GM12878 (cell line): ENCODE results near the gene C12orf60. TPM values are rescaled to one million over a fixed set of nuclear protein-coding genes. Genes with fewer than 3 reads are reported as not detected.

Experiments
- ATF7 ChIP-seq: fragments of 450-650 bp; IDR thresholded peaks from 2 replicates; pipeline ENCODE4 v1.6.1; 2016; ENCODE audit warnings: low read depth, mild to moderate bottlenecking
- CHD2 ChIP-seq: IDR thresholded peaks from 2 replicates; pipeline ENCODE4 v1.6.1; 2011; ENCODE audit warnings: low read depth, low read length, improper control_type of control experiment, borderline replicate concordance
- EED ChIP-seq: sonication (generic); IDR thresholded peaks from 2 replicates; pipeline ENCODE4 v1.6.1; 2016; ENCODE audit warnings: antibody characterized with exemption, low read depth
- FOXM1 ChIP-seq: IDR thresholded peaks from 2 replicates; pipeline ENCODE4 v1.6.1; 2012; ENCODE audit warnings: low read depth, mild to moderate bottlenecking, inconsistent platforms, low read length, moderate library complexity
- GATAD2B ChIP-seq: fragments of 450-650 bp; conservative IDR thresholded peaks from 2 replicates; pipeline ENCODE4 v1.6.1; 2017; ENCODE audit warnings: low read depth, mild to moderate bottlenecking, moderate library complexity
- HCFC1 ChIP-seq: fragments of 150-350 bp; IDR thresholded peaks from 2 replicates; pipeline ENCODE4 v1.6.1; 2014; ENCODE audit warnings: low read length
- MEF2A ChIP-seq: IDR thresholded peaks from 2 replicates; pipeline ENCODE4 v1.6.1; 2011; ENCODE audit warnings: low read depth, mild to moderate bottlenecking, low read length, moderate library complexity; ENCODE audit not compliant: insufficient read depth
- MLLT1 ChIP-seq: fragments of 450-650 bp; IDR thresholded peaks from 2 replicates; pipeline ENCODE4 v1.6.1; 2016; ENCODE audit warnings: mild to moderate bottlenecking
- MTA2 ChIP-seq: fragments of 450-650 bp; IDR thresholded peaks from 2 replicates; pipeline ENCODE4 v1.6.1; 2016; ENCODE audit warnings: low read depth, mild to moderate bottlenecking, moderate library complexity
- NFYA ChIP-seq: IDR thresholded peaks from 2 replicates; pipeline ENCODE4 v1.6.1; 2011; ENCODE audit warnings: low read depth, mild to moderate bottlenecking, low read length, improper control_type of control experiment, borderline replicate concordance
- NR2C1 ChIP-seq: fragments of 450-650 bp; IDR thresholded peaks from 2 replicates; pipeline ENCODE4 v1.6.1; 2017; ENCODE audit warnings: antibody characterized with exemption, mild to moderate bottlenecking, moderate library complexity
- PAX5 ChIP-seq: IDR thresholded peaks from 2 replicates; pipeline ENCODE4 v1.6.1; 2011; ENCODE audit warnings: low read depth, low read length, borderline replicate concordance
- PBX3 ChIP-seq: IDR thresholded peaks from 2 replicates; pipeline ENCODE4 v1.6.1; 2011; ENCODE audit warnings: mild to moderate bottlenecking, low read depth, low read length, moderate library complexity; ENCODE audit not compliant: insufficient replicate concordance
- RB1 ChIP-seq: fragments of 450-650 bp; formaldehyde crosslinking; IDR thresholded peaks from 2 replicates; pipeline ENCODE4 v1.6.1; 2017; ENCODE audit warnings: mild to moderate bottlenecking, borderline replicate concordance
- RBBP5 ChIP-seq: fragments of 200-600 bp; sonication (generic); conservative IDR thresholded peaks from 2 replicates; pipeline ENCODE4 v1.6.1; 2016
- RUNX3 ChIP-seq: IDR thresholded peaks from 2 replicates; pipeline ENCODE4 v1.6.1; 2012; ENCODE audit warnings: low read length, inconsistent platforms
- SIX5 ChIP-seq: IDR thresholded peaks from 2 replicates; pipeline ENCODE4 v1.6.1; 2011; ENCODE audit warnings: mild to moderate bottlenecking, low read depth, low read length, moderate library complexity; ENCODE audit not compliant: severe bottlenecking
- TCF7 ChIP-seq: IDR thresholded peaks from 2 replicates; pipeline ENCODE4 v1.6.1; 2014; ENCODE audit warnings: antibody characterized with exemption, borderline replicate concordance
- polyA plus RNA-seq, 11 experiments: library from polyadenylated mRNA; depleted of rRNA in 4 of 11; unstranded in 6 of 11; stranded (reverse) in 5 of 11; fragments of >200 nt; fragmentation: Nextera tagmentation in 4 of 11; fragmentation: Illumina TruSeq in 1 of 11; extraction: Ambion mirVana in 4 of 11; extraction: Trizol in 1 of 11; gene quantifications; 1 replicate in 1 of 11; 2 replicates in 10 of 11; pipeline versions ENCODE4 v1.2.1 to v1.2.3, GENCODE V29; 2011 to 2016; ENCODE audit warnings: inconsistent platforms in 2 of 11, missing spikeins in 2 of 11, low read depth in 1 of 11
- total RNA-seq, 4 experiments: library from RNA; depleted of rRNA in 3 of 4; stranded (reverse); fragments of >200 nt in 3 of 4; fragmentation: Illumina TruSeq in 1 of 4; extraction: Trizol in 1 of 4; gene quantifications; 2 replicates each; pipeline versions ENCODE4 v1.2.1 to v1.2.3, GENCODE V29; 2013 to 2021
- TF ChIP-seq, protein P1 (sequence below): fragments of 450-650 bp; IDR thresholded peaks from 2 replicates; pipeline ENCODE4 v1.6.1; 2017; ENCODE audit warnings: low read depth, mild to moderate bottlenecking, moderate library complexity
- TF ChIP-seq, protein P2 (sequence below): fragments of 450-650 bp; IDR thresholded peaks from 2 replicates; pipeline ENCODE4 v1.6.1; 2016; ENCODE audit warnings: mild to moderate bottlenecking, moderate library complexity, borderline replicate concordance

The C12orf60 gene
- total and polyA plus RNA-seq, 10 of the 15 experiments (the other 5 are each of a cell fraction or from before 2014, with no cell fraction given) = 1.8 to 7.2 (median 3.2) TPM

- peak; percentile 96 for TF ChIP-seq PBX3
- no peak for TF ChIP-seq EED
- no peak for TF ChIP-seq MEF2A
- peak; percentile 59 for TF ChIP-seq RUNX3
- peak; percentile 52; the same call in 1 of the 2 replicates for TF ChIP-seq HCFC1
- peak; percentile 72; the same call in 1 of the 2 replicates for TF ChIP-seq RB1
- peak; percentile 34; the same call in 1 of the 2 replicates for TF ChIP-seq TCF7
- peak; percentile 55 for TF ChIP-seq NR2C1
- peak; percentile 31 for TF ChIP-seq SIX5
- no peak for TF ChIP-seq MTA2
- TF ChIP-seq, protein P1, sequence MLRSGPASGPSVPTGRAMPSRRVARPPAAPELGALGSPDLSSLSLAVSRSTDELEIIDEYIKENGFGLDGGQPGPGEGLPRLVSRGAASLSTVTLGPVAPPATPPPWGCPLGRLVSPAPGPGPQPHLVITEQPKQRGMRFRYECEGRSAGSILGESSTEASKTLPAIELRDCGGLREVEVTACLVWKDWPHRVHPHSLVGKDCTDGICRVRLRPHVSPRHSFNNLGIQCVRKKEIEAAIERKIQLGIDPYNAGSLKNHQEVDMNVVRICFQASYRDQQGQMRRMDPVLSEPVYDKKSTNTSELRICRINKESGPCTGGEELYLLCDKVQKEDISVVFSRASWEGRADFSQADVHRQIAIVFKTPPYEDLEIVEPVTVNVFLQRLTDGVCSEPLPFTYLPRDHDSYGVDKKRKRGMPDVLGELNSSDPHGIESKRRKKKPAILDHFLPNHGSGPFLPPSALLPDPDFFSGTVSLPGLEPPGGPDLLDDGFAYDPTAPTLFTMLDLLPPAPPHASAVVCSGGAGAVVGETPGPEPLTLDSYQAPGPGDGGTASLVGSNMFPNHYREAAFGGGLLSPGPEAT = peak; percentile 64
- peak; percentile 85; the same call in 1 of the 2 replicates for TF ChIP-seq CHD2
- TF ChIP-seq PAX5 = 0 out of 2 replicates have a peak, but pooled peaks have one; percentile 17
- TF ChIP-seq FOXM1 = 0 out of 2 replicates have a peak, but pooled peaks have one; percentile 30
- no peak for TF ChIP-seq RBBP5
- TF ChIP-seq ATF7 = peak; percentile 70
- peak; percentile 63 for TF ChIP-seq GATAD2B
- TF ChIP-seq MLLT1 = 0 out of 2 replicates have a peak, but pooled peaks have one; percentile 57
- TF ChIP-seq, protein P2, sequence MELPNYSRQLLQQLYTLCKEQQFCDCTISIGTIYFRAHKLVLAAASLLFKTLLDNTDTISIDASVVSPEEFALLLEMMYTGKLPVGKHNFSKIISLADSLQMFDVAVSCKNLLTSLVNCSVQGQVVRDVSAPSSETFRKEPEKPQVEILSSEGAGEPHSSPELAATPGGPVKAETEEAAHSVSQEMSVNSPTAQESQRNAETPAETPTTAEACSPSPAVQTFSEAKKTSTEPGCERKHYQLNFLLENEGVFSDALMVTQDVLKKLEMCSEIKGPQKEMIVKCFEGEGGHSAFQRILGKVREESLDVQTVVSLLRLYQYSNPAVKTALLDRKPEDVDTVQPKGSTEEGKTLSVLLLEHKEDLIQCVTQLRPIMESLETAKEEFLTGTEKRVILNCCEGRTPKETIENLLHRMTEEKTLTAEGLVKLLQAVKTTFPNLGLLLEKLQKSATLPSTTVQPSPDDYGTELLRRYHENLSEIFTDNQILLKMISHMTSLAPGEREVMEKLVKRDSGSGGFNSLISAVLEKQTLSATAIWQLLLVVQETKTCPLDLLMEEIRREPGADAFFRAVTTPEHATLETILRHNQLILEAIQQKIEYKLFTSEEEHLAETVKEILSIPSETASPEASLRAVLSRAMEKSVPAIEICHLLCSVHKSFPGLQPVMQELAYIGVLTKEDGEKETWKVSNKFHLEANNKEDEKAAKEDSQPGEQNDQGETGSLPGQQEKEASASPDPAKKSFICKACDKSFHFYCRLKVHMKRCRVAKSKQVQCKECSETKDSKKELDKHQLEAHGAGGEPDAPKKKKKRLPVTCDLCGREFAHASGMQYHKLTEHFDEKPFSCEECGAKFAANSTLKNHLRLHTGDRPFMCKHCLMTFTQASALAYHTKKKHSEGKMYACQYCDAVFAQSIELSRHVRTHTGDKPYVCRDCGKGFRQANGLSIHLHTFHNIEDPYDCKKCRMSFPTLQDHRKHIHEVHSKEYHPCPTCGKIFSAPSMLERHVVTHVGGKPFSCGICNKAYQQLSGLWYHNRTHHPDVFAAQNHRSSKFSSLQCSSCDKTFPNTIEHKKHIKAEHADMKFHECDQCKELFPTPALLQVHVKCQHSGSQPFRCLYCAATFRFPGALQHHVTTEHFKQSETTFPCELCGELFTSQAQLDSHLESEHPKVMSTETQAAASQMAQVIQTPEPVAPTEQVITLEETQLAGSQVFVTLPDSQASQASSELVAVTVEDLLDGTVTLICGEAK = peak; percentile 95
- TF ChIP-seq NFYA = peak; percentile 51
Observed at GRCh38 chr12:14803011-14803829, at the start of gene C12orf60, which contains the start of gene WBP11 (continued).
